ENCODE measurements around the gene COTL1.

- TF ChIP-seq CTCF (conservative IDR thresholded peaks at IDR 0.05; ENCODE audit: low read depth, low read length) (no peak), EZH2 (IDR thresholded peaks at IDR 0.05; ENCODE audit: borderline replicate concordance, low read depth, low read length, poor library complexity, severe bottlenecking) (no peak)
Observed at GRCh38 chr16:84592718-84593117, 25.2 kb downstream of the COTL1 start.
